ENCODE results near the gene LRRC52. TPM values are rescaled to one million over a fixed set of nuclear protein-coding genes. Genes with fewer than 3 reads are reported as not detected.

The LRRC52 gene
- total and polyA plus RNA-seq, 4 donors = not detected

DNA sequence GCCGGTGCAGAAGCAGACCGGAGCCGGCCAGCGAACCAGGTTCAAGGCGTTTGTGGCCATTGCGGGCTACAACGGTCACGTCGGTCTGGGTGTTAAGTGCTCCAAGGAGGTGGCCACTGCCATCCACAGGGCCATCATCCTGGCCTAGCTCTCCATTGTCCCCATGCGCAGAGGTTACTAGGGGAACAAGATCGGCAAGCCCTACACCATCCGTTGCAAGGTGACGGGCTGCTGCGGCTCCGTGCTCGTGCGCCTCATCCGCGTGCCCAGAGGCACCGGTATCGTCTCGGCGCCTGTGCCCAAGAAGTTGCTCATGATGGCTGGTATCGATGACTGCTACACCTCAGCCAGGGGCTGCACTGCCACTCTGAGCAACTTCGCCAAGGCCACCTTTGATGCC is 38.1 kb downstream of the LRRC52 start:
- Histone ChIP-seq H3K27me3 (ENCODE audit: control insufficient read depth in 4 of 4, insufficient read depth in 4 of 4, low read length in 3 of 4) (no peaks in the 10 kb centered on the region), H3K4me3 (ENCODE audit: low read depth in 1 of 3, low read length in 3 of 3) (no peak overlapping the region), H3K9me3 (ENCODE audit: control insufficient read depth in 4 of 4, low read length in 3 of 4) (no peaks in the 10 kb centered on the region), H3K27ac (ENCODE audit: low read depth in 1 of 2, low read length in 2 of 2) (no peak overlapping the region), H3K4me1 (ENCODE audit: control insufficient read depth in 4 of 4, insufficient read depth in 4 of 4, low read length in 3 of 4) (no peaks in the 10 kb centered on the region), H3K9ac (ENCODE audit: low read depth in 1 of 2, low read length in 2 of 2) (no peak overlapping the region), H3K36me3 (ENCODE audit: control insufficient read depth in 4 of 4, insufficient read depth in 3 of 4, low read depth in 1 of 4, low read length in 3 of 4) (no peaks in the 10 kb centered on the region)
- WGBS = 96% methylated on average over 25 of the region's 25 CpGs
- no peak for DNase-seq (ENCODE audit: low spot score)
- no peak for TF ChIP-seq EGR1 (IDR thresholded peaks at IDR 0.05; ENCODE audit: low read depth in 2 of 2)
- TF ChIP-seq, protein P1, sequence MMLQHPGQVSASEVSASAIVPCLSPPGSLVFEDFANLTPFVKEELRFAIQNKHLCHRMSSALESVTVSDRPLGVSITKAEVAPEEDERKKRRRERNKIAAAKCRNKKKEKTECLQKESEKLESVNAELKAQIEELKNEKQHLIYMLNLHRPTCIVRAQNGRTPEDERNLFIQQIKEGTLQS (IDR thresholded peaks at IDR 0.05) = no peak
- TF ChIP-seq NR2F2 (IDR thresholded peaks at IDR 0.05) = no peak
- no peak for TF ChIP-seq HNF4G (IDR thresholded peaks at IDR 0.05)
- TF ChIP-seq, protein P2, sequence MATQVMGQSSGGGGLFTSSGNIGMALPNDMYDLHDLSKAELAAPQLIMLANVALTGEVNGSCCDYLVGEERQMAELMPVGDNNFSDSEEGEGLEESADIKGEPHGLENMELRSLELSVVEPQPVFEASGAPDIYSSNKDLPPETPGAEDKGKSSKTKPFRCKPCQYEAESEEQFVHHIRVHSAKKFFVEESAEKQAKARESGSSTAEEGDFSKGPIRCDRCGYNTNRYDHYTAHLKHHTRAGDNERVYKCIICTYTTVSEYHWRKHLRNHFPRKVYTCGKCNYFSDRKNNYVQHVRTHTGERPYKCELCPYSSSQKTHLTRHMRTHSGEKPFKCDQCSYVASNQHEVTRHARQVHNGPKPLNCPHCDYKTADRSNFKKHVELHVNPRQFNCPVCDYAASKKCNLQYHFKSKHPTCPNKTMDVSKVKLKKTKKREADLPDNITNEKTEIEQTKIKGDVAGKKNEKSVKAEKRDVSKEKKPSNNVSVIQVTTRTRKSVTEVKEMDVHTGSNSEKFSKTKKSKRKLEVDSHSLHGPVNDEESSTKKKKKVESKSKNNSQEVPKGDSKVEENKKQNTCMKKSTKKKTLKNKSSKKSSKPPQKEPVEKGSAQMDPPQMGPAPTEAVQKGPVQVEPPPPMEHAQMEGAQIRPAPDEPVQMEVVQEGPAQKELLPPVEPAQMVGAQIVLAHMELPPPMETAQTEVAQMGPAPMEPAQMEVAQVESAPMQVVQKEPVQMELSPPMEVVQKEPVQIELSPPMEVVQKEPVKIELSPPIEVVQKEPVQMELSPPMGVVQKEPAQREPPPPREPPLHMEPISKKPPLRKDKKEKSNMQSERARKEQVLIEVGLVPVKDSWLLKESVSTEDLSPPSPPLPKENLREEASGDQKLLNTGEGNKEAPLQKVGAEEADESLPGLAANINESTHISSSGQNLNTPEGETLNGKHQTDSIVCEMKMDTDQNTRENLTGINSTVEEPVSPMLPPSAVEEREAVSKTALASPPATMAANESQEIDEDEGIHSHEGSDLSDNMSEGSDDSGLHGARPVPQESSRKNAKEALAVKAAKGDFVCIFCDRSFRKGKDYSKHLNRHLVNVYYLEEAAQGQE (IDR thresholded peaks at IDR 0.05) = no peak
- no peak for TF ChIP-seq HNF4A (conservative IDR thresholded peaks at IDR 0.05)
- TF ChIP-seq TAF1 (conservative IDR thresholded peaks at IDR 0.05) = no peak
- no peak for TF ChIP-seq CTCF (IDR thresholded peaks at IDR 0.05; ENCODE audit: low read depth, low read length, missing input control)
- no peak for TF ChIP-seq ZBTB33 (IDR thresholded peaks at IDR 0.05)
- no peak for TF ChIP-seq RAD21 (IDR thresholded peaks at IDR 0.05)
- TF ChIP-seq RXRA (IDR thresholded peaks at IDR 0.05) = no peak

- H3K27ac ChIP-seq (ENCODE audit: low read depth in 1 of 2, low read length in 2 of 2) = no peak overlapping the region
- no peaks in the 10 kb centered on the region for H3K9me3 ChIP-seq (ENCODE audit: control insufficient read depth in 4 of 4, low read length in 3 of 4)
- H3K9ac ChIP-seq (ENCODE audit: low read depth in 1 of 2, low read length in 2 of 2) = no peak overlapping the region
- H3K36me3 ChIP-seq (ENCODE audit: control insufficient read depth in 4 of 4, insufficient read depth in 3 of 4, low read depth in 1 of 4, low read length in 3 of 4) = no peaks in the 10 kb centered on the region
- no peaks in the 10 kb centered on the region for H3K4me1 ChIP-seq (ENCODE audit: control insufficient read depth in 4 of 4, insufficient read depth in 4 of 4, low read length in 3 of 4)
- no peak overlapping the region for H3K4me3 ChIP-seq (ENCODE audit: low read depth in 1 of 3, low read length in 3 of 3)
- 78% methylated on average over 3 of the region's 3 CpGs for WGBS
- no peak for DNase-seq (ENCODE audit: low spot score)
- H3K27me3 ChIP-seq (ENCODE audit: control insufficient read depth in 4 of 4, insufficient read depth in 4 of 4, low read length in 3 of 4) = no peaks in the 10 kb centered on the region
- no peak for TF ChIP-seq NR2F2 (IDR thresholded peaks at IDR 0.05)
- TF ChIP-seq EGR1 (IDR thresholded peaks at IDR 0.05; ENCODE audit: low read depth in 2 of 2) = no peak
- no peak for TF ChIP-seq RXRA (IDR thresholded peaks at IDR 0.05)
- TF ChIP-seq GABPA (IDR thresholded peaks at IDR 0.05 in 1 of 2, conservative IDR thresholded peaks at IDR 0.05 in 1 of 2) = no peak
- TF ChIP-seq FOXA2 (IDR thresholded peaks at IDR 0.05) = no peak
- no peak for TF ChIP-seq YY1 (IDR thresholded peaks at IDR 0.05)
- TF ChIP-seq JUND (IDR thresholded peaks at IDR 0.05) = no peak
- no peak for TF ChIP-seq SP1 (IDR thresholded peaks at IDR 0.05)
- TF ChIP-seq ZBTB33 (IDR thresholded peaks at IDR 0.05) = no peak
- TF ChIP-seq, protein P2 (IDR thresholded peaks at IDR 0.05) = no peak
- TF ChIP-seq RAD21 (IDR thresholded peaks at IDR 0.05) = no peak
- TF ChIP-seq FOXA1 (IDR thresholded peaks at IDR 0.05) = no peak
- TF ChIP-seq, protein P1 (IDR thresholded peaks at IDR 0.05) = no peak
- TF ChIP-seq MAX (IDR thresholded peaks at IDR 0.05) = no peak
- TF ChIP-seq TAF1 (conservative IDR thresholded peaks at IDR 0.05) = no peak
Measured at GRCh38 chr1:165586398-165586797, 42.6 kb downstream of the LRRC52 start.
